GM12878 (cell line): ENCODE data around the gene PARP2. TPM values are rescaled to one million over a fixed set of nuclear protein-coding genes. Genes with fewer than 3 reads are reported as not detected.

Experiments used
- ATAC-seq: fragments of 200-7000 bp; cut with Tn5 transposase; 3 replicates; pipeline ENCODE4 v1.9.1; 2020; ENCODE audit warnings: mild to moderate bottlenecking, moderate library complexity
- BruUV-seq: library from RNA; stranded (reverse); fragments of 400-500 nt; replicated peaks from 2 replicates; lab custom pipeline; 2021; lab: Mats Ljungman, UMichigan
- CTCF ChIA-PET: fragments of 300-600 bp; sonication (Branson Sonifier 250); formaldehyde crosslinking; extraction: SDS; loops from one replicate; lab custom pipeline; 2021; ENCODE audit warnings: inconsistent platforms; lab: Yijun Ruan, JAX
- POLR2A ChIA-PET: fragments of 350-600 bp; formaldehyde crosslinking; extraction: SDS; loops from one replicate; lab custom pipeline; 2021; ENCODE audit warnings: inconsistent platforms; lab: Charles Lee
- RAD21 ChIA-PET: fragments of 300-600 bp; sonication (Branson Sonifier 250); formaldehyde crosslinking; loops from one replicate; lab custom pipeline; 2023; ENCODE audit warnings: antibody characterized with exemption; ENCODE audit not compliant: unreplicated experiment; lab: Charles Lee
- SMC1A ChIA-PET: fragments of 300-600 bp; sonication (Branson Sonifier 250); formaldehyde crosslinking; loops from one replicate; lab custom pipeline; 2023; ENCODE audit not compliant: unreplicated experiment, uncharacterized antibody; lab: Charles Lee
- DNase-seq: peaks from one replicate; pipeline ENCODE4 v3.0.0-alpha.2; 2011; ENCODE audit warnings: low read depth, low spot score
- FAIRE-seq: peaks from 3 replicates; lab custom pipeline; 2011; peaks lifted over from hg19 to GRCh38; lab: Jason Lieb, UNC
- H2AFZ ChIP-seq: 2 replicates; pipeline ENCODE4 v1.6.0; 2011; ENCODE audit warnings: low read depth, low read length, control low read depth; ENCODE audit not compliant: control insufficient read depth
- H3K27ac ChIP-seq: 2 replicates; pipeline ENCODE4 v1.5.1; 2011; ENCODE audit warnings: control low read depth; ENCODE audit not compliant: control insufficient read depth, insufficient read depth
- H3K27me3 ChIP-seq, 2 experiments: replicated peaks in 1 of 2; 2 replicates each; pipeline versions ENCODE4 v1.6.0 to v1.6.1; 2011; ENCODE audit warnings: low read length in 1 of 2; ENCODE audit not compliant: control insufficient read depth in 2 of 2, insufficient read depth in 2 of 2
- H3K36me3 ChIP-seq, 2 experiments: 2 replicates each; pipeline ENCODE4 v1.5.1; 2011; ENCODE audit warnings: low read length in 1 of 2; ENCODE audit not compliant: control insufficient read depth in 2 of 2, insufficient read depth in 2 of 2
- H3K4me1 ChIP-seq: 2 replicates; pipeline ENCODE4 v1.6.1; 2011; ENCODE audit warnings: mild to moderate bottlenecking, low read length, moderate library complexity, mixed read lengths; ENCODE audit not compliant: control insufficient read depth, insufficient read depth
- H3K4me2 ChIP-seq: 2 replicates; pipeline ENCODE4 v1.6.0; 2011; ENCODE audit warnings: control low read depth; ENCODE audit not compliant: control insufficient read depth, insufficient read depth
- H3K4me3 ChIP-seq: fragments of 200-600 bp; sonication (generic); 2 replicates; pipeline ENCODE4 v1.5.1; 2016
- H3K79me2 ChIP-seq: 2 replicates; pipeline ENCODE4 v1.6.0; 2011; ENCODE audit warnings: low read length; ENCODE audit not compliant: control insufficient read depth, insufficient read depth
- H3K9ac ChIP-seq: 2 replicates; pipeline ENCODE4 v1.8.0; 2011; ENCODE audit warnings: low read length, control low read depth, mixed read lengths; ENCODE audit not compliant: control insufficient read depth, insufficient read depth
- H3K9me3 ChIP-seq: replicated peaks from 3 replicates; pipeline ENCODE4 v1.5.1; 2011; ENCODE audit warnings: mild to moderate bottlenecking, low read length; ENCODE audit not compliant: control insufficient read depth, insufficient read depth
- H4K20me1 ChIP-seq: 2 replicates; pipeline ENCODE4 v1.6.0; 2011; ENCODE audit not compliant: control insufficient read depth, insufficient read depth
- HDGF ChIP-seq: fragments of 450-650 bp; IDR thresholded peaks from 2 replicates; pipeline ENCODE4 v1.6.1; 2016; ENCODE audit warnings: antibody characterized with exemption
- NFIC ChIP-seq: IDR thresholded peaks from 2 replicates; pipeline ENCODE4 v1.6.1; 2012; ENCODE audit warnings: low read depth, mild to moderate bottlenecking, inconsistent platforms, low read length, moderate library complexity
- RUNX3 ChIP-seq: IDR thresholded peaks from 2 replicates; pipeline ENCODE4 v1.6.1; 2012; ENCODE audit warnings: low read length, inconsistent platforms
- SMARCA5 ChIP-seq: fragments of 450-650 bp; IDR thresholded peaks from 2 replicates; pipeline ENCODE4 v1.6.1; 2017; ENCODE audit warnings: mild to moderate bottlenecking
- TCF12 ChIP-seq: IDR thresholded peaks from 2 replicates; pipeline ENCODE4 v1.6.1; 2011; ENCODE audit warnings: low read depth, mild to moderate bottlenecking, low read length
- WGBS: methylation state at CpG from one replicate; pipeline ENCODE4 v1.1.6; 2016; ENCODE audit warnings: low lambda C conversion rate; ENCODE audit not compliant: insufficient replicate concordance, insufficient coverage; ENCODE audit errors: missing lambda C conversion rate; 5-methylcytosine and 5-hydroxymethylcytosine counted together
- in situ Hi-C: fragments of 300-500 bp; cut with MboI; formaldehyde crosslinking; loops from 9 replicates; pipeline ENCODE4 v1.14.3; 2018; ENCODE audit warnings: mixed read lengths
- intact Hi-C: fragments of 100-400 bp; cut with micrococcal nuclease; formaldehyde crosslinking; loops from one replicate; pipeline ENCODE4 v1.14.2; 2022; ENCODE audit not compliant: unreplicated experiment
- polyA plus RNA-seq, 11 experiments: library from polyadenylated mRNA; depleted of rRNA in 4 of 11; unstranded in 6 of 11; stranded (reverse) in 5 of 11; fragments of >200 nt; fragmentation: Nextera tagmentation in 4 of 11; fragmentation: Illumina TruSeq in 1 of 11; extraction: Ambion mirVana in 4 of 11; extraction: Trizol in 1 of 11; gene quantifications; 1 replicate in 1 of 11; 2 replicates in 10 of 11; pipeline versions ENCODE4 v1.2.1 to v1.2.3, GENCODE V29; 2011 to 2016; ENCODE audit warnings: inconsistent platforms in 2 of 11, missing spikeins in 2 of 11, low read depth in 1 of 11
- total RNA-seq, 4 experiments: library from RNA; depleted of rRNA in 3 of 4; stranded (reverse); fragments of >200 nt in 3 of 4; fragmentation: Illumina TruSeq in 1 of 4; extraction: Trizol in 1 of 4; gene quantifications; 2 replicates each; pipeline versions ENCODE4 v1.2.1 to v1.2.3, GENCODE V29; 2013 to 2021
- TF ChIP-seq, protein P1 (sequence below): IDR thresholded peaks from 2 replicates; pipeline ENCODE4 v1.6.1; 2012; ENCODE audit warnings: low read depth, low read length, improper control_type of control experiment
- TF ChIP-seq, protein P2 (sequence below): fragments of 150-350 bp; IDR thresholded peaks from 2 replicates; pipeline ENCODE4 v1.6.1; 2016; ENCODE audit warnings: low read depth, low read length

The PARP2 gene
- total and polyA plus RNA-seq, 10 of the 15 experiments (the other 5 are each of a cell fraction or from before 2014, with no cell fraction given): 26.7 to 75.4 (median 42.3) TPM

DNA sequence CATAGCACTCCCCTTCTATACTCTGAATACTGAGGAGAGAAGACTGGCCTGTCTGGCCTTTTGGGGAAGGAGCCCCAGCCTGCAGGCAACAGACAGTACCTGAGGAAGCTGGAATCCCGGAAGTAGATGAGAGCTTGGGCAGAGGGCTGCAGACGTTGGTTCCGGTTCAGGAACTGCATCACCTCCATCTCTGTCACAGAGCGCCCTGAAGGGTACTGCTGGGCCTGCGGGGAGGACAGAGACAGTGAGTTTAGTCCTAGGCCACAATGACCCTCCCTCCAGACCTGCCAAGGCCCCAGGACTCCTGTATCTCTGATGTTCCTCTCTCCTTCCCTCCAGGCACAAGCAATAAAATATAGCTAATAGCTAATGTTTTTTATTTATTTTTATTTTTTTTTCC, 41.5 kb downstream of the PARP2 start:
- ChIA-PET POLR2A (no interaction called here), SMC1A (interaction anchor here (1.6 kb wide), 1 partner anchor 28 kb away, joined by 3 read pairs; no protein-coding TSS in a partner anchor)
- no peaks in the 10 kb centered on the region for H4K20me1 ChIP-seq

More for the DNA sequence above, 41.5 kb downstream of the PARP2 start:
- CTCF ChIA-PET: interaction anchor here (0.8 to 1.5 kb wide), 3 partner anchors 11 to 225 kb away, joined by 3 to 4 read pairs (median 3); no protein-coding TSS in a partner anchor
- WGBS: 94% methylated on average over 5 of the region's 5 CpGs
- H3K79me2 ChIP-seq: no peaks in the 10 kb centered on the region
- TF ChIP-seq RUNX3: no peak
- no peak for TF ChIP-seq SMARCA5
- TF ChIP-seq, protein P1, sequence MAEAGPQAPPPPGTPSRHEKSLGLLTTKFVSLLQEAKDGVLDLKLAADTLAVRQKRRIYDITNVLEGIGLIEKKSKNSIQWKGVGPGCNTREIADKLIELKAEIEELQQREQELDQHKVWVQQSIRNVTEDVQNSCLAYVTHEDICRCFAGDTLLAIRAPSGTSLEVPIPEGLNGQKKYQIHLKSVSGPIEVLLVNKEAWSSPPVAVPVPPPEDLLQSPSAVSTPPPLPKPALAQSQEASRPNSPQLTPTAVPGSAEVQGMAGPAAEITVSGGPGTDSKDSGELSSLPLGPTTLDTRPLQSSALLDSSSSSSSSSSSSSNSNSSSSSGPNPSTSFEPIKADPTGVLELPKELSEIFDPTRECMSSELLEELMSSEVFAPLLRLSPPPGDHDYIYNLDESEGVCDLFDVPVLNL: no peak
- TF ChIP-seq, protein P2, sequence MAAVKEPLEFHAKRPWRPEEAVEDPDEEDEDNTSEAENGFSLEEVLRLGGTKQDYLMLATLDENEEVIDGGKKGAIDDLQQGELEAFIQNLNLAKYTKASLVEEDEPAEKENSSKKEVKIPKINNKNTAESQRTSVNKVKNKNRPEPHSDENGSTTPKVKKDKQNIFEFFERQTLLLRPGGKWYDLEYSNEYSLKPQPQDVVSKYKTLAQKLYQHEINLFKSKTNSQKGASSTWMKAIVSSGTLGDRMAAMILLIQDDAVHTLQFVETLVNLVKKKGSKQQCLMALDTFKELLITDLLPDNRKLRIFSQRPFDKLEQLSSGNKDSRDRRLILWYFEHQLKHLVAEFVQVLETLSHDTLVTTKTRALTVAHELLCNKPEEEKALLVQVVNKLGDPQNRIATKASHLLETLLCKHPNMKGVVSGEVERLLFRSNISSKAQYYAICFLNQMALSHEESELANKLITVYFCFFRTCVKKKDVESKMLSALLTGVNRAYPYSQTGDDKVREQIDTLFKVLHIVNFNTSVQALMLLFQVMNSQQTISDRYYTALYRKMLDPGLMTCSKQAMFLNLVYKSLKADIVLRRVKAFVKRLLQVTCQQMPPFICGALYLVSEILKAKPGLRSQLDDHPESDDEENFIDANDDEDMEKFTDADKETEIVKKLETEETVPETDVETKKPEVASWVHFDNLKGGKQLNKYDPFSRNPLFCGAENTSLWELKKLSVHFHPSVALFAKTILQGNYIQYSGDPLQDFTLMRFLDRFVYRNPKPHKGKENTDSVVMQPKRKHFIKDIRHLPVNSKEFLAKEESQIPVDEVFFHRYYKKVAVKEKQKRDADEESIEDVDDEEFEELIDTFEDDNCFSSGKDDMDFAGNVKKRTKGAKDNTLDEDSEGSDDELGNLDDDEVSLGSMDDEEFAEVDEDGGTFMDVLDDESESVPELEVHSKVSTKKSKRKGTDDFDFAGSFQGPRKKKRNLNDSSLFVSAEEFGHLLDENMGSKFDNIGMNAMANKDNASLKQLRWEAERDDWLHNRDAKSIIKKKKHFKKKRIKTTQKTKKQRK: no peak
- no peak for TF ChIP-seq TCF12
- TF ChIP-seq HDGF: no peak
- TF ChIP-seq NFIC: no peak
- TF ChIP-seq, all 136 proteins: peak for 0
- Histone ChIP-seq H3K27ac (no peak overlapping the region), H2AFZ (no peak overlapping the region), H3K9ac (no peak overlapping the region), H3K4me1 (0 out of 2 replicates have a peak, but pooled peaks cover 3% of the 10 kb centered on the region), H3K4me2 (no peak overlapping the region), H3K9me3 (no peaks in the 10 kb centered on the region), H3K36me3 (peaks cover 43 to 45% of the 10 kb centered on the region in 2 experiments), H3K27me3 (no peaks in the 10 kb centered on the region), H3K4me3 (no peak overlapping the region)
- DNase-seq (no peak), FAIRE-seq (no peak), ATAC-seq (no peak)
- RAD21 ChIA-PET: no interaction called here
- intact Hi-C loops (no loop called here), in situ Hi-C loops (no loop called here)
- no TSS peak for BruUV-seq
